CD4-positive, alpha-beta T cell treated with Interleukin-4 for 1 hour (primary cell): ENCODE results near the gene TRAPPC12.
A peak's percentile ranks its signal among the peaks of the same experiment; 100 is the strongest.
"Not testable (repeated sequence)": the region's sequence is repeated elsewhere in the genome, so short reads cannot be mapped to it uniquely, and the experiment has no call there.

ENCODE experiments used
- DNase-seq, 2 donors: peaks; one replicate each; pipeline ENCODE4 v3.0.0-alpha.2; 2020 to 2022

TRAPPC12 gene

DNA sequence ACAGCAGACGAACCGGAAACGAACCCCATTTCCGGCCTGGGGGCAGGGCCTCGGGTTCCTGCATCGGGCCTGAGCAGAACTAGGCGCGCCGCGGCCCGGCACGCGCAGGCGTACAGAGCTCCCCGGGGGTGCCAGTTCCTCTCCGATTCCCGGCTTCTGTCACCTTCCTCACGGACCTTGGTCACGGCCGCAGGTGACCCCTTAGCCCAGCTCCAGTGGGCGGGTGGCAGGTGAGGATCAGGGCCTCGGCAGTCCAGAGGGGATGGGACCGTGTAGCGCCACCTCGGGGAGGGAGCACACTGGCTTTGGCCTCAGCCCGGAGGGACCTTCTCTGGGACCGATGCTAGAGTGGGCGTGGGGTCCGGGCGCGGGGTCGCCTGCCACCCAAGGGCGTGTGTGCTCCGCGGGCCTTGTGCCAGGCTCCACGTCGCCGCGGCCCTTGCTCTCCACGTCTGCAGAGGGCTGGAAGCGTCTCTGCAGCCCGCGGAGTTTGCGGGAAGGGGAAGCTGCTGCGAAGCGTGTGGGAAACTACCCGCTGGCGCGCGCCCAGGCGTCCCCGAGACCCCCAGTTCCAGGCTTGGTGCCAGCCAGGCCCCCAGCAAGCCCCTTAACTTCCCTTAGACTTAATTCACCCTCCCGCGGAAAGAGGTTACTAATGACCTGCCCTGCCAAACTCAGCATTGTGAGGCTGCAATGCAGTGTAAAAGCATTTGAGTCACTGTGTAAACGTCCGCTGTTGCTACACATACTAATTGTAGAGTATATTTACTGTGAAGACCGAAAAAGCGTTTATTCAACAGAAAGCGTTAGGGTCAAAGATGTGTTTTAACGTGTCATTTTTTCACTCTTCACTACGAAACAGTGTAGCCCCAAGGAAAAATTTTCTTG is at the start of gene TRAPPC12:
Gene TRAPPC12 (plus strand): TSS at position 48 of the 888 bp plus-strand sequence. CDS start 7,930 bp downstream, outside the sequence.
- peak; percentile 92 to 93 for DNase-seq

DNA sequence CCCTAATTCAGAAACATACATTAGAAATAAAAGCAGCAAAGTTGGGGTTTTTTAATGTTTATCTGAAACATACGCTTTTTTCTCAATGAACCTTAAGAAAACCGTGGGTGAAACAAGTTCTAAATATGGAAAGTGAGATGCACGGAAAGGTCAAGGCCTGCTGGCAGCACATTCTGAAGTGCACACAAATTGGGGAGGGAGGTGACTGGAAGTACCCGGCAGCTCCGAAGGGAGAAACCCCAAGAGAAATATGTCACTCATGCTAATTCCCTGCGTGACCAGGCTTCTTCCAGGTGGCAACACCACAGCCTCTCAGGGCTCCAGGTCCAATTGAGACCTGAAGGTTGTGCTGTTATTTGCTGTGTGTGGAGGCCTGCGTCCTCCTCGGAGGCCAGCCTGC is 47.4 kb upstream of the TRAPPC12 start:
- no peak for DNase-seq

DNA sequence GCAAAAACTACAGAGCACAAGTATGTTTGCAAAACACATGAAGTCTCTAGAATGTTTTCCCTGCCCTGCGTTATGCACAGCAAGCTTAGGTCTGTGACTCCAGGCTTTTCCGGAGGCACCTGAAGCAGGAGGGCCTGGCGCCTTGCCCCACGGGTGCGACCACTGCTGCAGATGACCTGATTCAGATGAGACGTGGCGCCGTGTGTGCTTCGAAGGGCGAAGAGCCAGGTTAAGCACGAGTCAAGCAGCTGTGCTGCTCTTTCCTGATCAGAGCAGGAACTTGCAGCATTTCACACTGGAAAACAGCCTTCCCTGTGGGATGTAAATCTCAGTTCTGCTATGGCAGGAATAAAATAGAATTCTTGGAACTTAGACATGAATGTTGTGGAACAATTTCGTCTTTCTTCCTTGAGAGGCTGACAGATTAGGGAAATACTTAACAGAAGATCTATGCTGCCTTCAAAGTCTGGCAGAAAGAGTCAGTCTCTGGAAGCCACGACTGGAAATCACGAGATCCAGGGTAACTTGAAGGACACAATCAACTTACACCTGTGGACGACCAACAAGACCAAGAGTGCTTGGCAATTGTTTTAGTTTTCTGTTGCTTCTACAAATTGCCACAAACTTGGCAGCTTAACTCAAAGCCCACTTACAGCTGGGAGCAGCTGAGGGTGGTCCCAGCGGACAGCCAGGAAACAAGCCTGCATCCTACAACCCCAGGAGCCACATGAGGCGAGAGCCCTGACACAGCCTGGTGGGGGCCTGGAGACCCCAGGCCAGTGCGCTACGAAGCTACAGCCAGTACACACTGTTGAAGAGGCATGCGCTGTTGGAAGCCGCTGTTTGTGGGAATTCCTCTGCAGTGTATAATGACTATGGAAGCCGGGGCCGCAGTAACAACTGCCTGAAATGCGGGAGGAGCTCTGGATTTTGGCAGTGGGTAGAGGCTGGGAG is 44.8 kb upstream of the TRAPPC12 start:
- no peak for DNase-seq

DNA sequence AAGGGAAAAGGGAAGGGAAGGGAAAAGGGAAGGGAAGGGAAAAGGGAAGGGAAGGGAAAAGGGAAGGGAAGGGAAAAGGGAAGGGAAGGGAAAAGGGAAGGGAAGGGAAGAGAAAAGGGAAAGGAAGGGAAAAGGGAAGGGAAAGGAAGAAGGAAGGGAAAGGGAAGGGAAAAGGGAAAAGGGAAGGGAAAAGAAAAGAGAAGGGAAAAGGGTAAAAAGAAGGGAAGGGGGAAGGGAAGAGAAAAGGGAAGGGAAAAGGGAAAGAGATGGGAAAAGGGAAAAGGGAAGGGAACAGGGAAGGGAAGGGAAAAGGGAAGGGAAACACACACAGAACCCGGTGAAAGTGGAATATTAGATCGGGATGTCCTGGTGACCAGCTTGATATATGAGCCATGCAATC is 42.6 kb upstream of the TRAPPC12 start:
- no peak for DNase-seq

DNA sequence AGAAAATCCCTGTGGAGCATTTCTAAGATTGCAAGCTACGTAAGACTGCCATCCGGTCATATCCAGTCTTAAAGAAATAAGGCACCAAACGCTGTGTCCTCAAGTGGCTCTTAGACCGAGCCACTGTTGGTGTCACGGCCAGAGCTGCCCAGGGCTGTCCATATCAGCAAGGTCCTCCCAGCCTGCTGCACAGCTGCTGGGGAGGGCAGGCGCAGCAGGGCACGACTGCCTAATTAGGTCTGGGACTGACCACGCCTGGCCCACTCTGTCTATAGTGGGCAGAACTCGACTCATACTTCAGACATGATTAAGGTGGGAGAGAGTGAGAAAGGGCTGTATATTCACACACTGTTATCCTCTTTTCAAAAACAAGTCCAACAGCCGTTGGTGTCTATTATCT is 41.2 kb upstream of the TRAPPC12 start:
- no peak for DNase-seq

DNA sequence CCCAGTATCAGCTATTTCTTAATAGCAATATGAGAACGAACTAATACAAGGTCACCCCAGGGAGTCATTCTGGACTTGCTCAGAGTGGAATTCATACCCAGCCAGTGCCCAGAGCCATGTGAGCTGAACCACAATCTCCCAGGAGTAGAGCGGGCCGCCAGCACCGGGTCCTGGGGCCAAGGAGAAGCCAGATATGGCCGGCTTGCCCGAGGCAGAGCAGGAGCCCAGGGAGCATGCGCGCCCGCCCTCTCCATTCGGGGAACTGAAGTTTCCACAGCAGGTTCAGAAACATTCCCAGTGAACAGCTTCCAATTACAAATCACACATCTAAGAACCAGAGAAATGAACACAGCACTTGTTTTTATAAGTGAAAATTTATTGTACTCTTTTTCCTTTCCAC is 39.4 kb upstream of the TRAPPC12 start:
- no peak for DNase-seq

DNA sequence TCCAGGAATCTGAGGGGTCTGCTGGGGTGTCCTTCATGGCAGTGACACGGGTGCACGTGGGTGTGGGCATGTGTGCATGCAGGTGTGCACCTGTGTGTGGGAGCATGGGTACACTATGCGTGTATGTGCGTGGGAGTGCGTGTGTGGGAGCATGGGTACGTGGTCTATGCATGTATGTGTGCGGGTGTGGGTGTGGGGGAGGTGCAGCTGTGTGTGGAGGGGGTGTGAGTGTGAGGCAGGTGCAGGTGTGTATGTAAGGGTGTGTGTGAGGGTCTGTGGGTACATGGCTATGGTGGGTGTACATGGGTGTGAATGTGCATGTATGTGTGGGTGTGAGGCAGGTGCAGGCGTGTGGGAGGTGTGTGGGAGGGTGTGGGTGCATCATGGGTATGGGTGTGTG is 38.2 kb upstream of the TRAPPC12 start:
- DNase-seq: no peak

DNA sequence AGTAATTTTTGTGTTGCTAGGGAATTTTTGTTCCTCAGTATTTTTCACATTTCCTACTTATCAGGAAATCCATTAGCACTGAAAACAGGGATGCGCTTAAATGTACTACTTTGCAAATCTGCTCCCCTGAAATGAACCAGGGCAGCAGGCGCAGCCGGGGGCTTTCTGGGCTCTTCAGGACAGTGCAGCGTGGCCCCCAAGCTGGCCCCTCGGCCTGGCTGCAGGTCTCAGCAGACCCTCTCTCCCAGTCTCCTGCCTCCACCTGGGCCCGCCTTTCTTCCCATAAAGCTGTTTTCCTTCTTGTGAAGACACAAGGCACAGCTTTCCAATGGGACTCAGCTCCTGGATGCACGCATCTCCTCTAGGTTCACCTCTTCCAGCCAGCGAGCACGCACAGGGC is 37.2 kb upstream of the TRAPPC12 start:
- no peak for DNase-seq

DNA sequence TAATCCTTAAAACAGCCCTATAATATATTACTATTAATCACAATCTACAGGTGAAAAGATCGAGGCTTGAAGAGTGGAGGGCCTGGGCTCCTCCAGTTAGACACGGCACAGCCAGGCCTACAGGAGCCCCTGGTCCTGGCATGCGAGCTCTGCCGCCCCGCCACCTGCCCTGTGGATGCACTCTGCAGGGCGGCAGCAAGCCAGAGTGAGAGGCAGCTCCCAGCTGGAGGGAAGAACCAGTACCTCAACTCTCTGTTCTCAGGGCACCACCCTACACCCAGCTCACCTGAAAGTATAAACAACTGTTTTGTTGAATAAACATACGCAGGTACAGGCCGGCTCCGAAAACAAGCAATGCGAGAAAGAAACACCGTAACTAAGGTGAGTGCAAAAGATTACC is 36.5 kb upstream of the TRAPPC12 start:
- no peak for DNase-seq

DNA sequence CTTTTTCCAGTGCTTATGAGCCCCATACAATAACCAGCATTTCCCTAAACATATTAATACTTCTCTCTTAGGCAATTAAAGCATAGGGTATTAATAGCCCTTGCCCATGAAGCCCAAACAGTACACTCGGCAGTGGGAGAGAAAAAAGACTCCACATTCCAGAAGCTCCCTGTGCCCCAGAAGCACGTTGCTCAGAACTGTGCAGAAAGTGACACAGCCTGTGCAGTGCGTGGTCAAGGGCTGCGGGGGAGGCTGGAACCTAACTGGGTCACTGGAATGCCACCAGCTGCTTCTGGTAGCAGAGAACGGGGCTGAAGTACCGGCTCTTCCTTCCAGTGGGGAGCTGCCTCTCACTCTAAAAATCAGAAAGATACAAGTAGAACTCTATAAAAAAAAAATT is 34.6 kb upstream of the TRAPPC12 start:
- no peak for DNase-seq

DNA sequence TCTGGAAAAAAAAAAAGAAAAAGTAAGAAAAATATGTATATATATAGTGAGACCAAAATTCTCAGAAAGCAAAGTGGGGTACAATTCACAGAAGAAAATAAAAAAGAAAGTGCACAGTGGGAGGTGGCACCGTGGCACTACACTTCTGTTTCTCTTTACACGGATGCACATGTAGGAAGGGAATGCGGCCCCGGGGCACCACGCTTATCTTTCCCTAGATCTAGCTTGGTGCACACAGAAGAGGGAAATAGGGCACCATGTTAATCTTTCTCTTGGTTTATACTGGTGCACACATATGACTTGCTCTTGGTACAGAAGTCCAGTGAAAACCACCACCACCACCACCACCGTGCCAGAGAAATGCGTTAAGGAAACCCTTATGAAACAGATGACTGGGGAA is 33.9 kb upstream of the TRAPPC12 start:
- no peak for DNase-seq

DNA sequence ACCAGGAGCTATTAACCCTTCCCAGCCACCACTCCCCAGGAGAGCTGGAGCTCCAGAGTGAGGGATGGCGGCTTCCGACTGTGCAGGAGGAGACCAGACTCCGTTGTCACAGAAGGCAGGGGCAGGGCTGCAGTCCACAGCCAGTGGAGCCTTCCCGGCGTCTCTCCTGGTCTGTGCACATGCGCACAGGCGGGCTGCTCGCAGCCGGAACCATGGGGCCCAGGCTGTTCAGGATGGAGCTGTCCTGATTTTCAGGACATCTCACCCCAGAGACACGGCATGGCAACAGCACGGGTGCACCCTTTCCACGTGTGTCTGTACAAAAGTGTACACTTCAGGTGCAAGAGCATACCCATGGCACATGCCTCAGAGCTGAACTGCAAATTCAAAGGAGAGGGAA is 30.7 kb upstream of the TRAPPC12 start:
- DNase-seq: no peak

DNA sequence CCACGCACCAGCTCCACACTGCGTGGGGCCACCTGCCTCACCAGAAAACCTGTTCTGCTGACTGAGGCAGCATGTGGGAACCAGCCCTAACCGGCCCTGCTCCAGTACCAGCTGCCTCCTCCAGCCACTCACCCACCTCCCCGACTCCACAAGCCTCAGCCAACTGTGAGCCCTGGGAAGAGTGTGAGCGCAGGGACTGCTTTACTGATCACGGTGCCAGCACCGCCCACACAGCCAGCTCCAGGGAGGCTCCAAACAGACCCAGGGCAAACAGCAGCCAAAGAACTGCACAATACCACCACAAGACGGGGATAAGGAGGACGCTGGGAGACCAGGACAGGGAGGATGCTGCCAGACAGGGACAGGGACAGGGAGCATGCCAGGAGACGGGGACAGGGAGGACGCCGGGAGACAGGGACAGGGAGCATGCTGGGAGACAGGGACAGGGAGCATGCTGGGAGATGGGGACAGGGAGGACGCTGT is 30.2 kb upstream of the TRAPPC12 start:
- DNase-seq: no peak

DNA sequence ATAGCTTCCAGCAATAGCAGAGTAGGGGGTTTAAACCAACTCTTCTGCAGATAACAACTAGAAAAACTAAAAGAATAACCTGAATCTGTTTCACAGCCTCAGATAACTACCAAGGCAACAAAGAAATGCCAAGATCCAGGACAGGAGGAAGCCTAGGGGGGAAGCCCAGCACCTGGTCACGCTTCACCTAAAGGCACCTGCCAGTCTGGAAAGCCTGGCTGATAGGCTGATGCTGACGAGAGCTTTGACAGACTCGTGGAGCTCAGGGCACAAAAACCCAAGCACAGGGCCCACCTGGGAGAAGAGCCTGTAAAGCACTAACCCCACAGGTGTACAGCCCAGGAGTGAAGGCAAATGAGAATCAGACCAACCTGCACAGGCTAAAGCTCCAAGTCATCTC is 24.5 kb upstream of the TRAPPC12 start:
- no peak for DNase-seq

DNA sequence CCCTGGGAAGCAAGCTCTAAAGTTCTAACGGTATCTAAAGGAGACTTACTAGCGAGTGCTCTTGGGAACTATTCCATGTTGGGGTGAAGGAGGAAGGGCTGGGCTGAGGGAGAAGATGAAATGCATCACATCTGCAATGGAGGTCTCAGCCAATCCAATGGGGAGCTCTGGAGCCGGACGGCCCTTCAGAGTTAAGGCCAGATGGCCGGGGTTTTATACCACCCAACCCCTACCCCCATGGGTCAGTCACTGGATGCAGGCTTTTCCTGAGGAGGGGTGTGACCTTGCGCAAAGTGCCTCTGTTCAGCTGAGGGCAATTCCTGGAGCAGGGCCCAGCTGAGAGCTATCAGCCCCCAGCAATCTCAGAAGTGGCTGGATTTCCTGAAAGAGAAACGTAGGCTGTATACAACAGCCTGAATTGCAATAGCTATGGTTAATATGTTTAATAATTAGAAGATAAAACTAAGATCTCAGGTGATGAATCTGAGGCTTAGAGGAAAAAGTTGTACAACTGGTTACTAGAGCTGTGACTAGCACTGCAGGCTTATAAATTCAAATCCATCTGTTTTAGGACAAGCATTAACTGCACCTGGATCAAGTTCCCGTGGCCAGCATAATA is 23.4 kb upstream of the TRAPPC12 start:
- DNase-seq: no peak

DNA sequence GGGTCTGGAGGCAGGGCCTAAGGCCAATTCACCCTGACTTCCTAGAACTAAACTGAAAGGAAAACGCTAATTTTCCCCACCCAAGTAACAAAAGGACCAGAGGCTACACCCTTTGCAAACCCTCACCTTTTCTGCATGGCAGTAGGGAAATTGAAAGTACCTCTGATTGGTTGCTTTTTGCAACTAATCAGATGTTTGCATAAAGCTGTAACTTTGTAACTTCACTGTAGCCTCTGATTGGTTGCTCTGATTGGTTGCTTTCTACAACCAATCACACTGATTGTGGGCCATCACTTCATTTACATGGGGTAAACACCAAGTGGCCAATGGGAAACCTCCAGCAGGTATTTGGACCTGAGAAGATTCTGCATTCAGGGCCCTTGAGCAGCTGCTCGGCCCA is 22.7 kb upstream of the TRAPPC12 start:
- DNase-seq: no peak

DNA sequence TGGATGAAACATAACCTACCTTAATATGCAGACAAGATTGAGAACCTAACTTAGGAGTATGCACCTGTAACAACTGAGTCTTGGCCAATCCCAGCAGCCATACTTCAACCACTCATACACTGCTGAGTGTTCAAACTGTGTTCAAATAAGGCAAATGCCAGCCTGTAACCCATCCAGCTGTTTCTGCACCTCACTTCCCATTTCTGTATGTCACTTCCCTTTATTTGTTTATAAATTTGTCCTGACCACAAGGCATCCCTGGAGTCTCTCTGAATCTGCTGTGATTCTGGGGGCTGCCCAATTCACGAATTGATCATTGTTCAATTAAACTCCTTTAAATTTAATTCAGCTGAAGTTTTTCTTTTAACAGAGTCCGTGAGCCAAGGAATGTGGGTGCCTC is 22.0 kb upstream of the TRAPPC12 start:
- DNase-seq: not testable (repeated sequence)

DNA sequence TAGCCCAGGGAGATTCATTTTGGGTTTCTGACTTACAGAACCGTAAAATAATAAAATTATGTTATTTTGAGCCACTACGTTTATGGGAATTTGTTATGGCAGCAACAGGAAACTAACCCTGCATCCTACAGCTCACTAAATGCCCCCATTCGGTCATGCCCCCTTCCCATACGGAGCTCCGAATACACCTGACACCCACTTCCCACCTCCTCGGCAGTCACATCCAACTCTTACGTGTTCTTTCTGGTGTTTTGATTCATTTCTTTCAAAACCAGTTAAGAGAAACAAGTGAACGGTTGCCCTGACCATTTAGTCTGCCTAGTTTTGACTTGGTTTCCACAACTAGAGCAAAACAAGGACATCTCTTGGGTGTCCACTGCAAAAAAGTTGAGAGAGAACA is 21.6 kb upstream of the TRAPPC12 start:
- DNase-seq: no peak

DNA sequence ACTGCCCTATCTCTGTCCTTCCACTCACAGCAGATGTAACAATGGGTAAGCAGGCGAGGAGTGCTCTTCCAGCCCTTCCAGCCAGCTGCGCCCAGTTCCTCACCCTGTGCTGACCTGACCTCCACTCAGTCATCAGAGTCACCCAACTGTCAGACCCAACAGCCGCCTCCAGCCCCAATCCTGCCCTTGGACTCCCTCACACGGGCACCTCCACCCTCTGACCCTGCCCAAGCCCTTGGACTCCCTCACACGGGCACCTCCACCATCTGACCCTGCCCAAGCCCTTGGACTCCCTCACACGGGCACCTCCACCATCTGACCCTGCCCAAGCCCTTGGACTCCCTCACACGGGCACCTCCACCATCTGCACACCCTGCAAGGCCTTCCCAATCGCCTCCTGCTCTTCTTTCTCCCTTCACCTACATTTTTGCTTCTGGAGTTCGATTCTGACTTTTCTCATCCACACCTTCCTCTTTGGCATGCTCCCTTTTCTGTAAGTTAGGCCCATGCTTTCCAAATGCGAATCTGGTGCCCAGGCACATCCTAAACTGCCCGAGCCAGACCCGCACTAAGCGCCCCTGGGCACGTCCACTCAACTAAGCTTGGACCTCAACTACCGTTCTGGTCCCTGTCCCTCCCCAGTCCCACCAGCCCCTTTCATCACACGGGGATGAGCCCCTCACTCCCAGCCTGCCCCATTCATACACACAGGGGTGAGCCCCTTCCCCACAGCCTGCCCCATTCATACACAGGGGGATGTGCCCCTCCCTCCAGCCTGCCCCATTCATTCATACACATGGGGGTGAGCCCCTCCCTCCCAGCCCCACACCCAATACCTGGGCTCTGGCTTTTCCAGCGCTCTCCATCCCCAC is 17.7 kb upstream of the TRAPPC12 start:
- no peak for DNase-seq

DNA sequence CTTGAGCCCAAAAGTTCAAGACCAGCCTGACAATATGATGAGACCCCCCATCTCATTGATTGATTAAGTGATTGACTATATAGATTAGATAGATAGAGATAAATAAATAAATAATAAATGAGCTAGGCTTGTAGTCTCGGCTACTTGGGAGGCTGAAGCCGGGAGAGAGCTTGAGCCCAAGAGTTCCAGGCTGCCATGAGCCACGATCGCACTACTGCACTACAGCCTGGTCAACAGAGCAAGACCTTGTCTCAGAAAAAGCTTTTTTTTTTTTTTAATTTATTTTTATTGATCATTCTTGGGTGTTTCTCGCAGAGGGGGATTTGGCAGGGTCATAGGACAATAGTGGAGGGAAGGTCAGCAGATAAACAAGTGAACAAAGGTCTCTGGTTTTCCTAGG is 14.3 kb upstream of the TRAPPC12 start:
- no peak for DNase-seq

DNA sequence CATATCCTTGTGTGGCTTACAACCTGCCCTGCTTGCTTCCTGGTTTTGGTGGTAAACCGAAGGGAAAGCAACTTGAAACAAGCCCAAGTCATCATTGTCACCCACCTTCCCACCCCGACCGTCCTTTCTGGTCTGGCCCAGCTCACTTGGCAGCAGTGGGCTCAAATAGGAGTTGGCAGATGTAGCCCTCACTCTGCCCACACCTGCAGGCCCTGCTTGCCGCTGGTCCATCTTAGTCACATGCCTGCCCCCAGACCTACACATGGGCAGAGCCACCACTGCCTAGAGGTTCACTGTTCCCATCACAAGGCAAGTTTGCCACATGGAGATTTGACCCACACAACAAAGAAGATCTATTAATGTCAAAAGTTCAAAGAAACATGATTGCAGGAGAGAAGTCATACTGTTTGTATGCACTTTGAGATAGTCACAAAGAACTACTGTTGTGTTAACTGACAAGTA is 11.2 kb upstream of the TRAPPC12 start:
- DNase-seq: no peak
